Loucy (cell line): ENCODE results near the gene MOK.

Source experiments
- EZH2phosphoT487 ChIP-seq: fragments of 200-600 bp; IDR thresholded peaks from 2 replicates; pipeline ENCODE4 v1.6.1; 2018; ENCODE audit warnings: antibody characterized with exemption, mild to moderate bottlenecking, moderate library complexity, borderline replicate concordance
- TF ChIP-seq, protein P1 (sequence below): fragments of 200-600 bp; sonication (generic); conservative IDR thresholded peaks from 2 replicates; pipeline ENCODE4 v1.5.1; 2014; ENCODE audit warnings: mild to moderate bottlenecking, antibody characterized with exemption, low read length

GRCh38 chr14:102342238-102342637 is 37.3 kb upstream of the MOK start:
- TF ChIP-seq, protein P1, sequence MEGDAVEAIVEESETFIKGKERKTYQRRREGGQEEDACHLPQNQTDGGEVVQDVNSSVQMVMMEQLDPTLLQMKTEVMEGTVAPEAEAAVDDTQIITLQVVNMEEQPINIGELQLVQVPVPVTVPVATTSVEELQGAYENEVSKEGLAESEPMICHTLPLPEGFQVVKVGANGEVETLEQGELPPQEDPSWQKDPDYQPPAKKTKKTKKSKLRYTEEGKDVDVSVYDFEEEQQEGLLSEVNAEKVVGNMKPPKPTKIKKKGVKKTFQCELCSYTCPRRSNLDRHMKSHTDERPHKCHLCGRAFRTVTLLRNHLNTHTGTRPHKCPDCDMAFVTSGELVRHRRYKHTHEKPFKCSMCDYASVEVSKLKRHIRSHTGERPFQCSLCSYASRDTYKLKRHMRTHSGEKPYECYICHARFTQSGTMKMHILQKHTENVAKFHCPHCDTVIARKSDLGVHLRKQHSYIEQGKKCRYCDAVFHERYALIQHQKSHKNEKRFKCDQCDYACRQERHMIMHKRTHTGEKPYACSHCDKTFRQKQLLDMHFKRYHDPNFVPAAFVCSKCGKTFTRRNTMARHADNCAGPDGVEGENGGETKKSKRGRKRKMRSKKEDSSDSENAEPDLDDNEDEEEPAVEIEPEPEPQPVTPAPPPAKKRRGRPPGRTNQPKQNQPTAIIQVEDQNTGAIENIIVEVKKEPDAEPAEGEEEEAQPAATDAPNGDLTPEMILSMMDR = no peak
- TF ChIP-seq EZH2phosphoT487 = no peak
